ENCODE results near the gene MYLK. TPM values are rescaled to one million over a fixed set of nuclear protein-coding genes. Genes with fewer than 3 reads are reported as not detected.

MYLK gene
- total and polyA plus RNA-seq, 11 donors, result 3.2 to 20.7 (median 12.4) TPM

- Histone ChIP-seq H3K4me1 (peaks cover 0 to 3% (median 0%) of the 10 kb centered on the region in 12 donors), H3K4me3 (no peak overlapping the region), H3K9me3 (no peaks in the 10 kb centered on the region), H3K27ac (no peak overlapping the region), H3K36me3 (no peaks in the 10 kb centered on the region), H3K27me3 (no peaks in the 10 kb centered on the region)
- ATAC-seq (no peak), DNase-seq (no peak)
- TF ChIP-seq, protein P1, sequence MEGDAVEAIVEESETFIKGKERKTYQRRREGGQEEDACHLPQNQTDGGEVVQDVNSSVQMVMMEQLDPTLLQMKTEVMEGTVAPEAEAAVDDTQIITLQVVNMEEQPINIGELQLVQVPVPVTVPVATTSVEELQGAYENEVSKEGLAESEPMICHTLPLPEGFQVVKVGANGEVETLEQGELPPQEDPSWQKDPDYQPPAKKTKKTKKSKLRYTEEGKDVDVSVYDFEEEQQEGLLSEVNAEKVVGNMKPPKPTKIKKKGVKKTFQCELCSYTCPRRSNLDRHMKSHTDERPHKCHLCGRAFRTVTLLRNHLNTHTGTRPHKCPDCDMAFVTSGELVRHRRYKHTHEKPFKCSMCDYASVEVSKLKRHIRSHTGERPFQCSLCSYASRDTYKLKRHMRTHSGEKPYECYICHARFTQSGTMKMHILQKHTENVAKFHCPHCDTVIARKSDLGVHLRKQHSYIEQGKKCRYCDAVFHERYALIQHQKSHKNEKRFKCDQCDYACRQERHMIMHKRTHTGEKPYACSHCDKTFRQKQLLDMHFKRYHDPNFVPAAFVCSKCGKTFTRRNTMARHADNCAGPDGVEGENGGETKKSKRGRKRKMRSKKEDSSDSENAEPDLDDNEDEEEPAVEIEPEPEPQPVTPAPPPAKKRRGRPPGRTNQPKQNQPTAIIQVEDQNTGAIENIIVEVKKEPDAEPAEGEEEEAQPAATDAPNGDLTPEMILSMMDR (IDR thresholded peaks at IDR 0.05), result no peak
- TF ChIP-seq POLR2A (IDR thresholded peaks at IDR 0.05), result no peak
- intact Hi-C loops (cut with DNase I), result no loop called here
- 88 to 97% (median 94%) methylated on average over 6 of the region's 6 CpGs for WGBS, 4 donors
Observed at GRCh38 chr3:123767564-123768292, 116.4 kb downstream of the MYLK start.

GRCh38 chr3:123767009-123767372 lies 117.1 kb downstream of the MYLK start:
- Histone ChIP-seq H3K4me1 (peaks cover 0 to 3% (median 0%) of the 10 kb centered on the region in 12 donors), H3K27ac (no peak overlapping the region), H3K4me3 (no peak overlapping the region), H3K36me3 (no peaks in the 10 kb centered on the region), H3K9me3 (no peaks in the 10 kb centered on the region), H3K27me3 (no peaks in the 10 kb centered on the region)
- ATAC-seq, result no peak
- WGBS, 4 donors, result 87 to 93% (median 89%) methylated on average over 7 of the region's 7 CpGs
- intact Hi-C loops (cut with DNase I), result no loop called here
- TF ChIP-seq POLR2A (IDR thresholded peaks at IDR 0.05), result no peak
- TF ChIP-seq, protein P1 (IDR thresholded peaks at IDR 0.05), result no peak
- no peak for DNase-seq

DNA sequence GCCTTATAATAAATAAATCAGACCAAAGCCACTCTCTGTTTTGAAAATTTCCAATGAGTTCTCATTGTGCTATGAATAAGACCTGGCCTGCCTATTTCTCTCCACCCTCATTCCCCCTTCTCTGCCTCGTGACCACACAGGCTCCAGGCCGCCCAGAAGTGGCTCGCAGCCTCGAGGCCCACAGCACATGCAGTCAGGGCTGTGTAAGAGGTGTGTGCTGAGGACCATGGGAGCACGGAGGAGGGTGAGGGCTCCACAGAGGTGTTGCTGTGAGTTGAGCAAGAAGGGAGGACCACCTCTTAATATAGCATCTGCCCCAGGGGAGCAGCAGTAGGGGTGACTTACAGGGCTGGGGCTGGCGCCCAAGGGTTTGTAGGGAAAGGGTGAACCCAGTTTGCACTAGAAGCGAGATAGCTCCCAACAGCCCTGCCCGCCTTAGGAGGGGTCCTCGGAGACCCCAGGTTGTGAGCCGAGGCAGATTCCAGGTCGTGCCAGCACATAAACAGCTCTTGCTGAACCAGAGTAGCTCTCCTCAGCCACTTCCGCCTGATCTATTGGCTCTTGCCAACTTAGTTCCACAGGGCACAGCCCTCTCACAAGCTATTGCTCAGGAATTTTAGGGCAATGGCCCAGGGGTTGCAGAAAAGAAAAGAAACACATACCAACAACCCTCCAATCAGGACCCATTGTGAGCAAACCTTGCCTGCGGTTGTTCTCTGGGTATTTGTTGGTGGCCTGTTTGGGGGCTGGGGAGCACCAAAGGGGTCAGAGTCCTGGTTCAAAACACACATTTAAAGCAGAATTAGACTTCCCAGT lies 117.7 kb downstream of the MYLK start:
- TF ChIP-seq, protein P1 (IDR thresholded peaks at IDR 0.05), result no peak
- TF ChIP-seq POLR2A (IDR thresholded peaks at IDR 0.05), result no peak
- no peaks in the 10 kb centered on the region for H3K9me3 ChIP-seq
- no peak overlapping the region for H3K4me3 ChIP-seq
- no peaks in the 10 kb centered on the region for H3K36me3 ChIP-seq
- peak in 2 of 4 donors; percentile 18 to 39 for ATAC-seq
- H3K27me3 ChIP-seq, result no peaks in the 10 kb centered on the region
- DNase-seq, result no peak
- peaks cover 0 to 3% (median 0%) of the 10 kb centered on the region in 12 donors for H3K4me1 ChIP-seq
- H3K27ac ChIP-seq, result no peak overlapping the region
- 88 to 90% (median 90%) methylated on average over 13 of the region's 13 CpGs for WGBS, 4 donors
- intact Hi-C loops (cut with DNase I), result no loop called here

- intact Hi-C loops (cut with DNase I), result no loop called here
- no peak for ATAC-seq
- H3K9me3 ChIP-seq, result no peaks in the 10 kb centered on the region
- H3K27me3 ChIP-seq, result no peaks in the 10 kb centered on the region
- H3K4me1 ChIP-seq, result peaks cover 0 to 3% (median 0%) of the 10 kb centered on the region in 12 donors
- no peaks in the 10 kb centered on the region for H3K36me3 ChIP-seq
- no peak overlapping the region for H3K4me3 ChIP-seq
- H3K27ac ChIP-seq, result no peak overlapping the region
- TF ChIP-seq, protein P1 (IDR thresholded peaks at IDR 0.05), result no peak
- no peak for TF ChIP-seq POLR2A (IDR thresholded peaks at IDR 0.05)
- DNase-seq, result no peak
- WGBS, 4 donors, result 87 to 91% (median 89%) methylated on average over 4 of the region's 4 CpGs
Observed at GRCh38 chr3:123765475-123766128, 118.5 kb downstream of the MYLK start.
